ENCODE measurements around the gene SLC26A1.

The SLC26A1 gene

GRCh38 chr4:956531-957230, 36.5 kb downstream of the SLC26A1 start:
- Histone ChIP-seq H3K36me3 (ENCODE audit: insufficient read depth, insufficient read length, low read length) (peaks cover 42% of the 10 kb centered on the region), H3K4me3 (ENCODE audit: insufficient read length, low read depth) (no peak overlapping the region), H3K4me1 (ENCODE audit: insufficient read depth, insufficient read length) (peaks cover 10% of the 10 kb centered on the region), H3K9ac (ENCODE audit: insufficient read length, low read depth) (no peak overlapping the region), H3K9me3 (ENCODE audit: insufficient read depth, low read length) (no peaks in the 10 kb centered on the region), H3K27me3 (ENCODE audit: insufficient read depth, insufficient read length) (no peaks in the 10 kb centered on the region)
- DNase-seq (ENCODE audit: low read depth, low spot score) = no peak
- no peak for TF ChIP-seq YY1 (IDR thresholded peaks at IDR 0.05; ENCODE audit: insufficient read depth, insufficient read length)
- no peak for TF ChIP-seq ZNF274 (IDR thresholded peaks at IDR 0.05; ENCODE audit: low read depth, low read length)
- no peak for TF ChIP-seq SUZ12 (IDR thresholded peaks at IDR 0.05; ENCODE audit: extremely low read depth, insufficient read depth, insufficient read length)

- H3K27me3 ChIP-seq (ENCODE audit: insufficient read depth, insufficient read length) = no peaks in the 10 kb centered on the region
- no peak overlapping the region for H3K4me3 ChIP-seq (ENCODE audit: insufficient read length, low read depth)
- no peaks in the 10 kb centered on the region for H3K9me3 ChIP-seq (ENCODE audit: insufficient read depth, low read length)
- H3K4me1 ChIP-seq (ENCODE audit: insufficient read depth, insufficient read length) = peaks cover 15% of the 10 kb centered on the region
- no peak for TF ChIP-seq YY1 (IDR thresholded peaks at IDR 0.05; ENCODE audit: insufficient read depth, insufficient read length)
- TF ChIP-seq SUZ12 (IDR thresholded peaks at IDR 0.05; ENCODE audit: extremely low read depth, insufficient read depth, insufficient read length) = no peak
- TF ChIP-seq ZNF274 (IDR thresholded peaks at IDR 0.05; ENCODE audit: low read depth, low read length) = no peak
- H3K36me3 ChIP-seq (ENCODE audit: insufficient read depth, insufficient read length, low read length) = peaks cover 37% of the 10 kb centered on the region
- H3K9ac ChIP-seq (ENCODE audit: insufficient read length, low read depth) = no peak overlapping the region
- no peak for DNase-seq (ENCODE audit: low read depth, low spot score)
Observed at GRCh38 chr4:955931-956381, 37.2 kb downstream of the SLC26A1 start.

- TF ChIP-seq SUZ12 (IDR thresholded peaks at IDR 0.05; ENCODE audit: extremely low read depth, insufficient read depth, insufficient read length) = no peak
- TF ChIP-seq YY1 (IDR thresholded peaks at IDR 0.05; ENCODE audit: insufficient read depth, insufficient read length) = no peak
- no peak for TF ChIP-seq ZNF274 (IDR thresholded peaks at IDR 0.05; ENCODE audit: low read depth, low read length)
- Histone ChIP-seq H3K9ac (ENCODE audit: insufficient read length, low read depth) (no peak overlapping the region), H3K4me3 (ENCODE audit: insufficient read length, low read depth) (no peak overlapping the region), H3K9me3 (ENCODE audit: insufficient read depth, low read length) (no peaks in the 10 kb centered on the region), H3K4me1 (ENCODE audit: insufficient read depth, insufficient read length) (peaks cover 17% of the 10 kb centered on the region), H3K27me3 (ENCODE audit: insufficient read depth, insufficient read length) (no peaks in the 10 kb centered on the region), H3K36me3 (ENCODE audit: insufficient read depth, insufficient read length, low read length) (peaks cover 31% of the 10 kb centered on the region)
- DNase-seq (ENCODE audit: low read depth, low spot score) = no peak
Observed at GRCh38 chr4:955161-955921, 37.9 kb downstream of the SLC26A1 start.

- Histone ChIP-seq H3K9me3 (ENCODE audit: insufficient read depth, low read length) (no peaks in the 10 kb centered on the region), H3K36me3 (ENCODE audit: insufficient read depth, insufficient read length, low read length) (peaks cover 24% of the 10 kb centered on the region), H3K4me3 (ENCODE audit: insufficient read length, low read depth) (no peak overlapping the region), H3K4me1 (ENCODE audit: insufficient read depth, insufficient read length) (peaks cover 17% of the 10 kb centered on the region), H3K27me3 (ENCODE audit: insufficient read depth, insufficient read length) (no peaks in the 10 kb centered on the region), H3K9ac (ENCODE audit: insufficient read length, low read depth) (no peak overlapping the region)
- TF ChIP-seq YY1 (IDR thresholded peaks at IDR 0.05; ENCODE audit: insufficient read depth, insufficient read length) = no peak
- no peak for TF ChIP-seq ZNF274 (IDR thresholded peaks at IDR 0.05; ENCODE audit: low read depth, low read length)
- no peak for TF ChIP-seq SUZ12 (IDR thresholded peaks at IDR 0.05; ENCODE audit: extremely low read depth, insufficient read depth, insufficient read length)
- DNase-seq (ENCODE audit: low read depth, low spot score) = no peak
Observed at GRCh38 chr4:954211-955020, 38.8 kb downstream of the SLC26A1 start.

- Histone ChIP-seq H3K27me3 (ENCODE audit: insufficient read depth, insufficient read length) (no peaks in the 10 kb centered on the region), H3K4me3 (ENCODE audit: insufficient read length, low read depth) (no peak overlapping the region), H3K9me3 (ENCODE audit: insufficient read depth, low read length) (no peaks in the 10 kb centered on the region), H3K9ac (ENCODE audit: insufficient read length, low read depth) (no peak overlapping the region), H3K36me3 (ENCODE audit: insufficient read depth, insufficient read length, low read length) (peaks cover 21% of the 10 kb centered on the region), H3K4me1 (ENCODE audit: insufficient read depth, insufficient read length) (peaks cover 17% of the 10 kb centered on the region)
- TF ChIP-seq SUZ12 (IDR thresholded peaks at IDR 0.05; ENCODE audit: extremely low read depth, insufficient read depth, insufficient read length) (no peak), YY1 (IDR thresholded peaks at IDR 0.05; ENCODE audit: insufficient read depth, insufficient read length) (no peak), ZNF274 (IDR thresholded peaks at IDR 0.05; ENCODE audit: low read depth, low read length) (no peak)
- DNase-seq (ENCODE audit: low read depth, low spot score) = no peak
Observed at GRCh38 chr4:953574-953915, 39.7 kb downstream of the SLC26A1 start.

- H3K4me1 ChIP-seq (ENCODE audit: insufficient read depth, insufficient read length) = peaks cover 20% of the 10 kb centered on the region
- H3K9ac ChIP-seq (ENCODE audit: insufficient read length, low read depth) = no peak overlapping the region
- no peak overlapping the region for H3K4me3 ChIP-seq (ENCODE audit: insufficient read length, low read depth)
- no peaks in the 10 kb centered on the region for H3K27me3 ChIP-seq (ENCODE audit: insufficient read depth, insufficient read length)
- no peak for TF ChIP-seq SUZ12 (IDR thresholded peaks at IDR 0.05; ENCODE audit: extremely low read depth, insufficient read depth, insufficient read length)
- no peak for TF ChIP-seq ZNF274 (IDR thresholded peaks at IDR 0.05; ENCODE audit: low read depth, low read length)
- no peak for TF ChIP-seq YY1 (IDR thresholded peaks at IDR 0.05; ENCODE audit: insufficient read depth, insufficient read length)
- DNase-seq (ENCODE audit: low read depth, low spot score) = no peak
- H3K9me3 ChIP-seq (ENCODE audit: insufficient read depth, low read length) = no peaks in the 10 kb centered on the region
- H3K36me3 ChIP-seq (ENCODE audit: insufficient read depth, insufficient read length, low read length) = peaks cover 16% of the 10 kb centered on the region
Observed at GRCh38 chr4:952881-953573, 40.2 kb downstream of the SLC26A1 start.

Measured in NT2/D1 (cell line).